Measurements from ENCODE around the gene PIAS4. TPM values are rescaled to one million over a fixed set of nuclear protein-coding genes. Genes with fewer than 3 reads are reported as not detected.
A peak's percentile ranks its signal among the peaks of the same experiment; 100 is the strongest.

Gene PIAS4
- total RNA-seq, 1 donor from 2014 or later = 31.9 TPM

GRCh38 chr19:4071610-4072009 lies 64.1 kb downstream of the PIAS4 start:
- no peak for DNase-seq (ENCODE audit: low spot score)

- peak; percentile 11 for DNase-seq (ENCODE audit: low spot score)
Measured at GRCh38 chr19:4075373-4075772, 67.8 kb downstream of the PIAS4 start.

- no peak for DNase-seq (ENCODE audit: low spot score)
Measured at GRCh38 chr19:4077007-4077374, 69.5 kb downstream of the PIAS4 start.

- DNase-seq (ENCODE audit: low spot score) = no peak
Measured at GRCh38 chr19:4077800-4078684, 70.5 kb downstream of the PIAS4 start.

- no peak for DNase-seq (ENCODE audit: low spot score)
Measured at GRCh38 chr19:4080473-4080872, 72.9 kb downstream of the PIAS4 start.

GRCh38 chr19:4081441-4082129 lies 74.0 kb downstream of the PIAS4 start:
- no peak for DNase-seq (ENCODE audit: low spot score)

- DNase-seq (ENCODE audit: low spot score) = no peak
Measured at GRCh38 chr19:4082172-4082571, 74.6 kb downstream of the PIAS4 start.

GRCh38 chr19:4083677-4084546 lies 76.4 kb downstream of the PIAS4 start:
- no peak for DNase-seq (ENCODE audit: low spot score)

GRCh38 chr19:4084547-4084877 lies 77.0 kb downstream of the PIAS4 start:
- no peak for DNase-seq (ENCODE audit: low spot score)

GRCh38 chr19:4086411-4086867 lies 78.9 kb downstream of the PIAS4 start:
- no peak for DNase-seq (ENCODE audit: low spot score)

- DNase-seq (ENCODE audit: low spot score) = no peak
Measured at GRCh38 chr19:4087787-4088679, 80.5 kb downstream of the PIAS4 start.

- DNase-seq (ENCODE audit: low spot score) = no peak
Measured at GRCh38 chr19:4088975-4089374, 81.4 kb downstream of the PIAS4 start.

Other genes with a start within 250 kb of the PIAS4 start
- gene APBA3, start 246.0 kb upstream of the PIAS4 start, total RNA-seq = 32.8 TPM
- gene MRPL54, start 245.1 kb upstream of the PIAS4 start, total RNA-seq = 57.5 TPM
- gene RAX2, start 235.5 kb upstream of the PIAS4 start, total RNA-seq = not detected
- 4.7 TPM for gene MATK, start 221.4 kb upstream of the PIAS4 start, total RNA-seq
- 0.55 TPM for gene ZFR2, start 138.7 kb upstream of the PIAS4 start, total RNA-seq
- gene ATCAY, start 127.1 kb upstream of the PIAS4 start, total RNA-seq = 0.63 TPM
- gene NMRK2, start 74.7 kb upstream of the PIAS4 start, total RNA-seq = not detected
- 113 TPM for gene DAPK3, start 36.6 kb upstream of the PIAS4 start, total RNA-seq
- 2,245 TPM for gene EEF2, start 22.3 kb upstream of the PIAS4 start, total RNA-seq
- 82.6 TPM for gene ZBTB7A, start 59.2 kb downstream of the PIAS4 start, total RNA-seq
- gene MAP2K2, start 116.4 kb downstream of the PIAS4 start, total RNA-seq = 139 TPM
- gene CREB3L3, start 145.9 kb downstream of the PIAS4 start, total RNA-seq = 0.55 TPM
- gene SIRT6, start 174.8 kb downstream of the PIAS4 start, total RNA-seq = 28.3 TPM
- 3.4 TPM for gene ANKRD24, start 175.0 kb downstream of the PIAS4 start, total RNA-seq
- gene EBI3, start 221.8 kb downstream of the PIAS4 start, total RNA-seq = 5.6 TPM
- gene YJU2, start 239.3 kb downstream of the PIAS4 start, total RNA-seq = 19.5 TPM

Data from mucosa of gallbladder (tissue), 1 donor.